ENCODE results near the gene SLC25A18.
A peak's percentile ranks its signal among the peaks of the same experiment; 100 is the strongest.

SLC25A18 gene

GRCh38 chr22:17628406-17629172 is 65.3 kb downstream of the SLC25A18 start, which contains the start of gene ATP6V1E1:
TSS of gene ATP6V1E1 (minus strand) at chr22:17628749. CDS start at chr22:17628635, 114 bp downstream.
- no peak for TF ChIP-seq CTCF (IDR thresholded peaks at IDR 0.05; ENCODE audit: low read depth, low read length)
- Histone ChIP-seq H3K36me3 (no peaks in the 10 kb centered on the region), H3K27me3 (no peaks in the 10 kb centered on the region), H3K4me1 (no peaks in the 10 kb centered on the region), H3K4me3 (ENCODE audit: low read depth, low read length) (peak within 1 kb of the TSS; percentile 95), H3K9me3 (no peaks in the 10 kb centered on the region)
- peak; percentile 94 for DNase-seq

- DNase-seq: no peak
- Histone ChIP-seq H3K36me3 (no peaks in the 10 kb centered on the region), H3K4me3 (ENCODE audit: low read depth, low read length) (peak overlapping the region; percentile 95), H3K27me3 (no peaks in the 10 kb centered on the region), H3K4me1 (no peaks in the 10 kb centered on the region), H3K9me3 (no peaks in the 10 kb centered on the region)
- TF ChIP-seq CTCF (IDR thresholded peaks at IDR 0.05; ENCODE audit: low read depth, low read length): no peak
These were observed 65.8 kb downstream of the SLC25A18 start for GRCh38 chr22:17629173-17629489.

- no peaks in the 10 kb centered on the region for H3K4me1 ChIP-seq
- H3K36me3 ChIP-seq: no peaks in the 10 kb centered on the region
- no peaks in the 10 kb centered on the region for H3K27me3 ChIP-seq
- H3K9me3 ChIP-seq: no peaks in the 10 kb centered on the region
- no peak for TF ChIP-seq CTCF (IDR thresholded peaks at IDR 0.05; ENCODE audit: low read depth, low read length)
- H3K4me3 ChIP-seq (ENCODE audit: low read depth, low read length): peak overlapping the region; percentile 95
- no peak for DNase-seq
These were observed 66.3 kb downstream of the SLC25A18 start for GRCh38 chr22:17629641-17630040.

- no peak for TF ChIP-seq CTCF (IDR thresholded peaks at IDR 0.05; ENCODE audit: low read depth, low read length)
- DNase-seq: no peak
- Histone ChIP-seq H3K36me3 (no peaks in the 10 kb centered on the region), H3K4me3 (ENCODE audit: low read depth, low read length) (no peak overlapping the region), H3K4me1 (no peaks in the 10 kb centered on the region), H3K9me3 (no peaks in the 10 kb centered on the region), H3K27me3 (no peaks in the 10 kb centered on the region)
These were observed 67.8 kb downstream of the SLC25A18 start for GRCh38 chr22:17631076-17631565.

GRCh38 chr22:17633217-17633997 is 70.1 kb downstream of the SLC25A18 start:
- no peaks in the 10 kb centered on the region for H3K9me3 ChIP-seq
- no peak for DNase-seq
- no peaks in the 10 kb centered on the region for H3K4me1 ChIP-seq
- TF ChIP-seq CTCF (IDR thresholded peaks at IDR 0.05; ENCODE audit: low read depth, low read length): no peak
- H3K4me3 ChIP-seq (ENCODE audit: low read depth, low read length): no peak overlapping the region
- no peaks in the 10 kb centered on the region for H3K36me3 ChIP-seq
- no peaks in the 10 kb centered on the region for H3K27me3 ChIP-seq

GRCh38 chr22:17633998-17634323 is 70.7 kb downstream of the SLC25A18 start:
- Histone ChIP-seq H3K4me3 (ENCODE audit: low read depth, low read length) (no peak overlapping the region), H3K4me1 (no peaks in the 10 kb centered on the region), H3K27me3 (no peaks in the 10 kb centered on the region), H3K9me3 (no peaks in the 10 kb centered on the region), H3K36me3 (no peaks in the 10 kb centered on the region)
- no peak for DNase-seq
- TF ChIP-seq CTCF (IDR thresholded peaks at IDR 0.05; ENCODE audit: low read depth, low read length): no peak

Data from BE2C (cell line).